NCI-H2029 treated with DMSO at 0.1 percent for 48 hours (cell line): ENCODE results near the gene ACSF3.

Source experiments
- DNase-seq: peaks from one replicate; lab custom pipeline; 2025; lab: John Stamatoyannopoulos, UW

ACSF3 gene

GRCh38 chr16:89145406-89146161 lies 51.9 kb downstream of the ACSF3 start:
- no peak for DNase-seq

GRCh38 chr16:89146211-89147005 lies 52.8 kb downstream of the ACSF3 start:
- DNase-seq = no peak

GRCh38 chr16:89147085-89147817 lies 53.6 kb downstream of the ACSF3 start:
- DNase-seq = no peak

- no peak for DNase-seq
Measured at GRCh38 chr16:89149386-89149785, 55.7 kb downstream of the ACSF3 start.

DNA sequence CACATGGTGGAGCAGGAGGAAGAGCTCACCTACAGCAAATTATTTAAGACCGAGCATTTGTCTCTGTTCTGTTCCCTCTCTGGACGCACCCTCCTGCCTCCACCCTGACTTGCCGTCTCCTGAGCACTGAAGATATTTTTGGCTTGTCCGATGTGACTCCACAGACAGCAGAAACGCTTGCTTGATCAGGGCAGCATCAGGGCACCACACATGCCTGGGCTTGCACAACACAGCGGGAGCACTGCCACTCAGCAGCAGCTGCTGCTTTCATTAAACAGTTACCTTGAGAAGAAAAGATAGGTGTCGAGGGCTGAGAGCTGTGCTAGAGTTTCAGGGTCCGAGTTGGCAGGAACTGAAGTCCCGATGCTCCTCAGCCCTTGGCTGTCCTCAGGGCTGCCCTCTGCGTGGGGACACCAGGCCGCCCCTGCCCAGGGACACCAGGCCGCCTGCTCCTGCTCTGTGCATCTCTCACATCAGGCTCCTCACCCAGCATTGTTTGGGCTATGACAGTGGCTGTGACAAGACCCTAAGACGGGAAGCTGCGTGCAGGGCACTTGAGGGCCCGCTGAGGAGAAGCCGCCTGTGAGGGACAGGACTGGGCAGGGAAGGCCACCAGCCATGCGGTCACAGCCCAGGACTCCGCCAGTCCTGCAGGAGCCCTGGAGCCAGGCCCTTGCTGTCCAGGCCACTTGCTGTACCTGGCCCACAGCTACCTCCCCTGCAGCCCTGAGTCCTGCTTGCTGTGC lies 56.6 kb downstream of the ACSF3 start:
- DNase-seq = no peak

DNA sequence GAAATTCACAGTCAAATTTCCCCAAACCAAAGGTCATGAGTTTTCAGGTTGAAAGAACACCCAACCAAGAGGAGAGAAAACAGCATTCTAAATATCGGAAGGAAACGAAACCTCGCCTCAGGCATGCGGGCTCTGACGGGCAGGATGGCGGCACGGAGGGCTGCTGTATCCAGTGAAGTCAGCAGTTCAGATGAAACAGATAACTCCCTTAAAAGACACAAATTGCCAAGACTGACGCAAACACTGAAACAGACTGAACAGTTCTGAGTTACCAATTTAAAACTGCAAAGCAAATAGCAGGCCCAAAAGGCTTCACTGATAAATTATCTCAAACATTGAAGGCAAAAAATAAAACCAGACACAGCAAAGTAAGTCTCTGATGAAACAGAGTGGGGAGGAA lies 57.3 kb downstream of the ACSF3 start:
- DNase-seq = no peak

DNA sequence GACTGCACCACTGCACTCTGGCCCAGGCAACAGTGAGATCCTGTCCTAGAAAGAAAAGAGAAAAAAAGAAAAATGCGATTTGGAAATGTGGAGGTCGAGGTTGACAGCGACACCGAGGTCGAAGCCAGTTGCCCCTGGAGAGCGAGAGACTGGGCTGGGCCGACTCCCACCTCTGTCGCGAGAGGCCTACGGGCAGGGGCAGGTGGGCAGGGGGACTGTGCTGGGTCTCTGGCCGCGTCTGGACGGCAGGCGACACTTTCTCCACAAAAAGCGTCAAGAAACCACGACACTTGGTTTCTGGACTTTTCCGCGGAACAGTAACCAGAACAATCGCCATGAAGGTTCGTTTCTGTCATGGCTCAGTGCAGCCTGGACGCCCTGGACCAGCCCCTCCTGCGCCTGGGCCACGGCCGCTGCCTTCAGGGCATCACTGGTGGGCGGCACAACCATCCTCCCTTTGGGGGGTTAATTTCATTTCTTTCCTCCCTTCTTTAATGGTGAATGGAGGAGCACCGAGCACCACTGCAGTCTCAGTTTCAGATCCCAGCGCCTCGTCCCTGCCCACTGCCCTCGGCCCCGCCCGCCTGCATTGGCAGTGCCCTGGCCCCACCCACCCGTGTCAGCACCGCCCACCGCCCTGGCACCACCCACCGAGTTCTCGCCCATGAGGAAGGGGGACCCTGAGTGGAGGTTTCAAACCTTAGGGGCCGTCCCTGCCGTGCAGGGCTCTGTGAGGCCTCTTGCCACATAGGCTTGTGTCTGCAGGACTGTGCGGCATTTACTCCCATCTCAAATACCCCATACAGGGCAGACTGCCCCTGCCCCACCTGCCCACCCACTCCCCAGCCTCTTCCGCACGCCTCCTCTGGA lies 59.4 kb downstream of the ACSF3 start:
- DNase-seq = no peak

DNA sequence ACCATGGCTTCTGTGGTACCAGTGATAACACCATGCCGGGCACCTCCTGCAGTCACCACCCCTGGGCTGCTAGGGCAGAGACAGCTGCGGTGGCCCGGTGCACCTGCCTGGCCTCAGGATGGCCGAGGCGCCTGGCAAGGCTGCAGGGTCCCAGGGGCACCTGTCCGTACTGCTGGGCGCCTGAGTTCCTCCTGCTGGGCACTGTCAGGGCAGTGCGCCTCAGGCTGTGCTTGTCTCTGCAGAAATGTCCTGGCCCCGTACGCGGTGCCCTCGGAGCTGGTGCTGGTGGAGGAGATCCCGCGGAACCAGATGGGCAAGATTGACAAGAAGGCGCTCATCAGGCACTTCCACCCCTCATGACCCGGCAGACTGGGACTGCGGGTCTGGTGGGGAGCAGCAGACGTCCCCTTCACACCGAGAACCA lies 60.2 kb downstream of the ACSF3 start:
- no peak for DNase-seq

DNA sequence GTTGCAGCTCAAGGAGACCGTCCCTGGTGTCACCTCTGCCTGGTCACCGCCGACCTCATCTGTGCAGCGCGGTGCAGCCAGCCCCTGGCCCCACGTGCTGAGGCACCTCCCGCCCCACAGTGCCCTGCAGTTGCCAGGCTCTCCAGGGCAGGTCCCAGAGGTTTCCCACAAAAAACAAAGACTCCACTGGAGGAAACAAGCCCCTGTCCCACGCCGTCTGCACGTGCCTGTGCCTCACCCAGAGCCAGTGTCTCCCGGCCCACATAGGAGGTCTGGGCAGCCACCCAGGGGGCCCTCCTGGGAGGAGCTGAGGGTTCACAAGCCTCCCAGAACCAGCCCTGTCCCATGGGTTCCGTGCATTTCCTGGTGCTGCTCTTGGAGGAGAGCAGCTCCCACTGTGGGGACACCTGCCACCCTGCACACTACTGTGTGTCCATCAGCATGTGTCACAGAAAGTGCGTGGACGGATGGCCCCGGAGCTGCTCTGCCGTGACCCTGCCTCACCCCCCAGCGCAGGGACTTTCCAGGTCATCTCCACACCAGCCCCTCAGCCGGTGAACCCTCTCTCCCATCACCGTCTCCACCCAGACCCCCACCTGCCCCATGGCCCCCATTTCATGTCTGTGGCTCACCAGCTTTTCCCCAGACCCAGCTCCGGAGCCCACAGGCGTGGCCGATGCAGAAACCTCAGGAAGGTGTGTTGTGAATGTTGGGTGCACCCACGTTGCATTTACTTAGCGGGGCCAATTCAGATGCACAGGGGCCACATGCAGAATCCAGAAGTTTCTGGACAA lies 60.9 kb downstream of the ACSF3 start:
- DNase-seq = no peak

- DNase-seq = no peak
Measured at GRCh38 chr16:89155184-89155679, 61.6 kb downstream of the ACSF3 start.

DNA sequence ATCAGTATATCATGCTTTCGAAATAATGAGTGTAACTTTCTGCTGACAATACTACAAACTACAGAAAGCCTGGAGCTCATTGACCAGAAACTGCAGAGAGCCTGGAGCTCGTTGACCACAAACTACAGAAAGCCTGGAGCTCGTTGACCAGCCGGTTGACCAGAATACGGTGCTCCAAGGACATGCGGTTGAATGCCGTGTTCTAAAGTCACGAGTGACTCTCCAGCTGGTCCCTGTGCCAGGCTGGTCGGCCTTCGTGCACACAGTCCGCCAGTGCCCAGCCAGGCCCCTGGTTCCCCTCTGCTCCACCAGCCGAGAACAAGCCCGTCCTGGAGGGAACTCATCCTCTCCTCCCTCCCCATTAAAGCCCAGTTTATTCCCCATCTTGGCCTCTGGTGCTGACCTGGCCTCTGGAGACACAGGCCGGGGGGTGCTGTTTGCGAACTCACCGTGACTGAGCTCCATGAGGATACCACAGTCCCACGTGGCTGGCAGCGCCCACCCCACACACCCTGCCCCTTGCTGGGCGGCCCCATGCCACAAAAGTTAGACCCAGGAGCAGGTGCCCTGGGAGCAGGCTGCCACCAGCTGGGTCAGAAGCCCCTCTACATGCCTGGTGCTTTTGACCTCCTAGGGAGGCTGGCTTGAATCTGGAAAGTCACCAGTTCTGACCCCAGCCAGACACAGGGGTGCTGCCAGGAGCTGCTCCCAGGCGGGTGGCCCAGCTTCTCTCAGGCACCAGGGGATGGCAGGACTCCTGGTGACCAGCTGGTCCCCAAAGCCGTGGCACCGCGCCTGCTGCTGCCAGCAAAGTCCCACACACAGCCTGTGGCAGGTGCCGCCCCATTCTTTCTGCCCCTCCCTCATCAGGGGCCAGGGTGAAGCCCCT lies 62.4 kb downstream of the ACSF3 start:
- DNase-seq = no peak

DNA sequence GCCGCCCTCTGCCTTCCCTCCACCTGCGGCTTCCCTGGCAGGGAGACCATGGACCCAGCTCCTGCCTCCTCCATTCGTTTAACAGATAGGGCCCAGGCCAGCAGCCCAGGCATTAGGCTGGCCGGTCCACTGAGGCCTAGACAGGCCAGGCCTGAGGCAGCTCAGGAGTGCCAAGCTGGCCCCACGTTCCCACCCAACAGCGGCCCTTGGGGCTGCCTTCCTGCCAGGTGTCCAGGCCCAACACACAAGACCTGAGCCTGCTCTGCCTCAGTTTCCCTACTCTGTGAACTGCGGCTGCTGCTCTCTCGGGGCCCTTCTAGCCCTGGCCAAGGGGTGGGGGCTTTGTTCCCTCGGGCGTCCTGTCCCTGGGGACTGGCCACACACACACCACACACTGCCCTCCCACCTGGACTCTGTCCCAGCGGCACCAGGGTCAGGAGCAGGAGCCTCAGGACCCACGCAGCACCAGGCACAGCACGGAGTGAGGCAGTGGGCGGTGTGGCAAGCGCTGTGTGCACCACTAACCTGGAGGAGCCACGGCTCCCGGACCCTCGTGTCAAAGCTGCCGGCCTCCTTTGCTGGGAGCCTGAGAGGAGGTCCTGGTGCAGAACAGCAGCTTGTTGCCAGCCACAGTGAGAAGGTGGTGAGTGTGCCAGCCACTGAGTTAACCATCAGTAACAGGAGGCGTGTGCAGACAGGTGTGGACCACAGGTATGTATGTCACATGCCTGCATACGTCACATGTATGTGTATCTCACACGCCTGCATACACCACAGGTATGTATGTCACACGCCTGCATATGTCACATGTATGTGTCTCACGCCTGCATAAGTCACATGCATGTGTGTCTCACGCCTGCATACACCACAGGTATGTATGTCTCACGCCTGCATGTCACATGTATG lies 63.3 kb downstream of the ACSF3 start:
- DNase-seq = no peak

- DNase-seq = no peak
Measured at GRCh38 chr16:89157778-89158177, 64.1 kb downstream of the ACSF3 start.

GRCh38 chr16:89159066-89159849 lies 65.6 kb downstream of the ACSF3 start:
- no peak for DNase-seq

GRCh38 chr16:89159850-89160354 lies 66.2 kb downstream of the ACSF3 start:
- no peak for DNase-seq

DNA sequence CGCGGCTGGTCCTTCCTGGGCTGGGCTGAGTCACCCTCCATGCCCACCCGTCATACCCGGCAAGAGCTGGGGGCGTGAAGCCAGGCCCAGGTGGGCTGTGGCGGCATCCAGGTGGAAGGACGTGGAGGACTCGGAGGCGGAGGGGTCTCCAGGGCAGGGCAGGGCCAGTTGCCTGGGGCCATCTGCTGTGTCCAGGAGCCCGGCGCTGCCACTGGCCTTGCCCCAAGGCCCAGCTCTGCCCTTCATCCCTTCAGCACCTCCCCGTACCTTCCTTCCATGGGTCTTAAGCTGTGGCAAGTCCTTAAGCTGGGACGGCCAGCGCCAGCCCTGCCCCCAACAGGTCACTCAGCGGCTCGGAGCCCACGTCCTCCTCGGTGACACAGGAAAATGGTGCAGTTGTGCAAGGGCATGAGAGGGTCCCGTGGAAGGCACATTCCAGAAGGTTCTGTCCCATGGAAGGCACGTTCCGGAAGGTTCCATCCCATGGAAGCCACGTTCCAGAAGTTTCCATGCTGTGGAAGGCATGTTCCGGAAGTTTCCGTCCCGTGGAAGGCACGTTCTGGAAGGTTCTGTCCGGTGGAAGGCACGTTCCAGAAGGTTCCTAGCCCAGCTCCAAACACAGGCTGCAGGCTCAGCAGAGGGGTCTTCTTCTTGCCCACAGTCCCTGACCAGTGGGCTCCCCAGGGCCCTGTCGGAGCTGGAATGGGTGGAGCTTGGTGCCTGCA lies 67.5 kb downstream of the ACSF3 start:
- no peak for DNase-seq
